IMR-90 (cell line): ENCODE data around the gene C3. TPM values are rescaled to one million over a fixed set of nuclear protein-coding genes. Genes with fewer than 3 reads are reported as not detected.
A peak's percentile ranks its signal among the peaks of the same experiment; 100 is the strongest.

Source experiments
- ATAC-seq: fragments of 200-7000 bp; cut with Tn5 transposase; 2 replicates; pipeline ENCODE4 v1.9.1; 2020; ENCODE audit warnings: low read depth, mild to moderate bottlenecking, moderate library complexity
- BruUV-seq: library from RNA; stranded (reverse); fragments of 400-500 nt; replicated peaks from 2 replicates; lab custom pipeline; 2021; lab: Mats Ljungman, UMichigan
- CTCF ChIA-PET: fragments of 300-600 bp; formaldehyde crosslinking; extraction: SDS; loops from one replicate; lab custom pipeline; 2021; ENCODE audit warnings: antibody characterized with exemption; lab: Yijun Ruan, JAX
- POLR2A ChIA-PET: fragments of 300-600 bp; sonication (Branson Sonifier 250); formaldehyde crosslinking; loops from one replicate; lab custom pipeline; 2022; ENCODE audit warnings: antibody characterized with exemption; ENCODE audit not compliant: unreplicated experiment; lab: Charles Lee
- DNase-seq: peaks from one replicate; pipeline ENCODE4 v3.0.0; 2013
- H2AFZ ChIP-seq: replicated peaks from 2 replicates; pipeline ENCODE3; 2013; ENCODE audit warnings: low read length, mild to moderate bottlenecking; ENCODE audit not compliant: poor library complexity
- H2AK5ac ChIP-seq: 2 replicates; pipeline ENCODE4 v1.6.1; 2013; ENCODE audit warnings: low read depth, low read length, inconsistent platforms
- H2AK9ac ChIP-seq: replicated peaks from 2 replicates; pipeline ENCODE3; 2013; ENCODE audit warnings: mild to moderate bottlenecking, low read depth, low read length, moderate library complexity; ENCODE audit not compliant: poor library complexity
- H2BK120ac ChIP-seq: 2 replicates; pipeline ENCODE4 v1.6.1; 2013; ENCODE audit warnings: low read depth, low read length, inconsistent platforms
- H2BK15ac ChIP-seq: 3 replicates; pipeline ENCODE4 v1.6.1; 2013; ENCODE audit warnings: low read depth, low read length, inconsistent platforms
- H2BK20ac ChIP-seq: 2 replicates; pipeline ENCODE4 v1.6.1; 2013; ENCODE audit warnings: low read depth, mild to moderate bottlenecking, inconsistent platforms, low read length, moderate library complexity
- H2BK5ac ChIP-seq: 2 replicates; pipeline ENCODE4 v1.6.1; 2013; ENCODE audit warnings: mild to moderate bottlenecking, low read depth, low read length, inconsistent platforms; ENCODE audit not compliant: poor library complexity, severe bottlenecking
- H3K14ac ChIP-seq: replicated peaks from 2 replicates; pipeline ENCODE4 v1.6.1; 2013; ENCODE audit warnings: low read depth, low read length, inconsistent platforms
- H3K18ac ChIP-seq: 2 replicates; pipeline ENCODE4 v1.6.1; 2013; ENCODE audit warnings: low read depth, low read length, control low read depth
- H3K23ac ChIP-seq: 2 replicates; pipeline ENCODE4 v1.6.1; 2013; ENCODE audit warnings: low read depth, low read length, inconsistent platforms
- H3K27ac ChIP-seq: 2 replicates; pipeline ENCODE4 v1.5.1; 2013; ENCODE audit warnings: mild to moderate bottlenecking, control low read depth, low read length; ENCODE audit not compliant: insufficient read depth
- H3K27me3 ChIP-seq: 2 replicates; pipeline ENCODE4 v1.6.1; 2013; ENCODE audit warnings: low read length; ENCODE audit not compliant: control insufficient read depth, insufficient read depth
- H3K36me3 ChIP-seq: 2 replicates; pipeline ENCODE4 v1.6.1; 2013; ENCODE audit warnings: low read length, mixed read lengths; ENCODE audit not compliant: control insufficient read depth, insufficient read depth
- H3K4ac ChIP-seq: 2 replicates; pipeline ENCODE4 v1.6.1; 2013; ENCODE audit warnings: low read depth, low read length, inconsistent platforms
- H3K4me1 ChIP-seq: 2 replicates; pipeline ENCODE4 v1.6.1; 2013; ENCODE audit warnings: low read length, mixed read lengths; ENCODE audit not compliant: control insufficient read depth, insufficient read depth
- H3K4me2 ChIP-seq: 2 replicates; pipeline ENCODE4 v1.6.1; 2013; ENCODE audit warnings: low read depth, mild to moderate bottlenecking, control low read depth, low read length, moderate library complexity
- H3K4me3 ChIP-seq: 2 replicates; pipeline ENCODE4 v1.5.1; 2013; ENCODE audit warnings: low read depth, mild to moderate bottlenecking, control low read depth, low read length, moderate library complexity; ENCODE audit not compliant: insufficient read depth
- H3K56ac ChIP-seq: 2 replicates; pipeline ENCODE4 v1.6.1; 2013; ENCODE audit warnings: low read length, inconsistent platforms; ENCODE audit not compliant: insufficient read depth; ENCODE audit errors: extremely low read depth
- H3K79me1 ChIP-seq, 2 experiments: 2 replicates each; pipeline ENCODE4 v1.6.1; 2013; ENCODE audit warnings: low read length in 2 of 2, inconsistent platforms in 1 of 2, low read depth in 1 of 2
- H3K9ac ChIP-seq: 2 replicates; pipeline ENCODE4 v1.6.1; 2013; ENCODE audit warnings: low read depth, low read length, control low read depth
- H3K9me1 ChIP-seq: 2 replicates; pipeline ENCODE4 v1.6.1; 2013; ENCODE audit warnings: low read length, inconsistent platforms; ENCODE audit not compliant: insufficient read depth
- H3K9me3 ChIP-seq: 2 replicates; pipeline ENCODE4 v1.6.1; 2013; ENCODE audit warnings: low read length; ENCODE audit not compliant: control insufficient read depth, insufficient read depth
- H4K20me1 ChIP-seq: 2 replicates; pipeline ENCODE4 v1.6.1; 2013; ENCODE audit warnings: low read length, inconsistent platforms; ENCODE audit not compliant: insufficient read depth
- H4K5ac ChIP-seq: 2 replicates; pipeline ENCODE4 v1.6.1; 2013; ENCODE audit warnings: mild to moderate bottlenecking, low read depth, low read length, control low read depth
- H4K8ac ChIP-seq, 2 experiments: 2 replicates each; pipeline ENCODE4 v1.6.1; 2013; ENCODE audit warnings: low read depth in 2 of 2, low read length in 2 of 2, control low read depth in 1 of 2, inconsistent platforms in 1 of 2
- H4K91ac ChIP-seq: 2 replicates; pipeline ENCODE4 v1.6.1; 2013; ENCODE audit warnings: low read depth, low read length, inconsistent platforms; ENCODE audit not compliant: insufficient read depth
- CEBPB ChIP-seq: IDR thresholded peaks from 2 replicates; pipeline ENCODE4 v1.6.1; 2012; ENCODE audit warnings: low read depth, low read length, improper control_type of control experiment
- RCOR1 ChIP-seq: IDR thresholded peaks from 2 replicates; pipeline ENCODE4 v1.6.1; 2012; ENCODE audit warnings: mild to moderate bottlenecking, low read length, improper control_type of control experiment; ENCODE audit not compliant: insufficient replicate concordance
- SMC3 ChIP-seq: fragments of 150-350 bp; IDR thresholded peaks from 2 replicates; pipeline ENCODE4 v1.6.1; 2016; ENCODE audit warnings: low read depth, mild to moderate bottlenecking, antibody characterized with exemption, low read length, moderate library complexity
- WGBS, 2 experiments: methylation state at CpG; one replicate each; pipeline versions ENCODE4 v1.1.5 to v1.1.7; 2013; ENCODE audit warnings: missing lambda C conversion rate in 2 of 2; ENCODE audit not compliant: insufficient read length in 1 of 2; ENCODE audit errors: extremely low coverage in 2 of 2; 5-methylcytosine and 5-hydroxymethylcytosine counted together
- dilution Hi-C: fragments of 300-500 bp; cut with HindIII; formaldehyde crosslinking; loops from one replicate; pipeline ENCODE4 v1.14.3; 2018; ENCODE audit warnings: low sequenced_read_pairs; ENCODE audit not compliant: unreplicated experiment
- in situ Hi-C: fragments of 300-500 bp; cut with MboI; formaldehyde crosslinking; loops from 3 replicates; pipeline ENCODE4 v1.14.3; 2019; ENCODE audit warnings: low sequenced_read_pairs, inconsistent platforms, mixed read lengths
- intact Hi-C: fragments of 100-400 bp; cut with micrococcal nuclease; formaldehyde crosslinking; loops from 2 replicates; pipeline ENCODE4 v1.10.0; 2022
- polyA plus RNA-seq, 3 experiments: library from polyadenylated mRNA; depleted of rRNA; stranded (reverse); fragments of >200 nt; gene quantifications; 2 replicates each; pipeline ENCODE4 v1.2.3, GENCODE V29; 2012; ENCODE audit warnings: low replicate concordance in 1 of 3
- total RNA-seq: library from RNA; depleted of rRNA; stranded (reverse); fragments of >200 nt; gene quantifications from 2 replicates; pipeline ENCODE4 v1.2.3, GENCODE V29; 2012

Gene C3
- total and polyA plus RNA-seq, 2 of the 4 experiments (the other 2 are of a cell fraction): 0.36 TPM; not detected in 1

DNA sequence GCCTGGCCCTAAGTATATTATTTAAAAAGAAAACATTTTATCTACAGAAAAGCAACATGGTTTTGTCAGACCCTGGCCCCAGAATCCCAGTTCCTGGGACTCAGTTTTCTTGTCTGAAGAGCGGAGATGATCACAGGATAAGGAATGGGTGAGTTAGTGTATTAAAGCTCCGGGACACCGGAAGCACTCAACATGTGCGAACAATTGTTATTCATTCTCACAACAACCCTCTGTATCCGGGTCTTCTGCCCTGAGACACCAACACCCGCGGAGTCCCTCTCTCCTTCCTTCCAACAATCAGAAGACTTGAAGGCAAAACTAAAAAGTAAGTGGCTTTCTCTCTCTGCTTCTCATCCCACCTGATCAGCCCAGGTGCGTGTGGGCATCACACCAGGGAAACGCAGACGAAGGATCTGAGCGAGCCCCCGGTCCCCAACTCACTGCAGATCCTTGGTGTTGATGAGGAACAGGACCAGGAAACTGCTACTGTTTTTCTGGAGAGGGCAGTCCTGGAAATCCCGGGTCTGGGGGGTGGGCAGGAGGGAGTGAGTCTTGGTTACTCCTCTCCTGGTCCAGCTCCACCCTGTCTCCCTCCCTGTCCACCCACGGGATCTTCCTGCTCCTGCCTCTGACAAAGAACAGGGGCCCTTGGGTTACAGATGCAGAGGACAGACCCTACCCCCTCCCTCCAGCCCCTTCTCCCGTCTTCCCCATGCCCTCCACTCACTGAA, 14.9 kb upstream of the C3 start:
- ChIA-PET CTCF (no interaction called here), POLR2A (no interaction called here)
- H3K18ac ChIP-seq: no peak overlapping the region
- peaks cover 13% of the 10 kb centered on the region for H3K4me1 ChIP-seq
- WGBS, 2 experiments: 67% methylated on average over 1 of the region's 15 CpGs; no CpG with 5 or more reads in 1 of the 2 experiments
- no peak overlapping the region for H3K4ac ChIP-seq
- no TSS peak for BruUV-seq
- H3K36me3 ChIP-seq: peaks cover 11% of the 10 kb centered on the region; the same call in 1 of the 2 replicates
- H2AK5ac ChIP-seq: peak overlapping the region; percentile 58; the same call in 1 of the 2 replicates
- no peak overlapping the region for H3K4me2 ChIP-seq
- H2BK5ac ChIP-seq: no peak overlapping the region
- no peak overlapping the region for H3K9ac ChIP-seq
- no peaks in the 10 kb centered on the region for H4K20me1 ChIP-seq
- DNase-seq: no peak
- no peak overlapping the region for H4K5ac ChIP-seq
- H3K56ac ChIP-seq: no peak overlapping the region
- H4K8ac ChIP-seq: peak overlapping the region in 1 of 2 experiments; percentile 88; a peak in 1 of 4 replicates
- no peak for ATAC-seq
- no peaks in the 10 kb centered on the region for H3K27me3 ChIP-seq
- peak overlapping the region; percentile 26 for H2AFZ ChIP-seq
- dilution Hi-C loops: no loop called here
- no peak overlapping the region for H3K4me3 ChIP-seq
- H3K27ac ChIP-seq: no peak overlapping the region
- H3K14ac ChIP-seq: no peak overlapping the region
- peak overlapping the region; percentile 45 for H2AK9ac ChIP-seq
- no peaks in the 10 kb centered on the region for H3K9me3 ChIP-seq
- intact Hi-C loops: loop anchor here (5.0 to 10.0 kb wide), 3 partner anchors 203 to 608 kb away; partner anchors contain the start of genes TNFSF9 and ZNF557
- H2BK20ac ChIP-seq: no peak overlapping the region
- peaks cover 0 to 39% of the 10 kb centered on the region in 2 experiments; a peak in 3 of 4 replicates for H3K79me1 ChIP-seq
- H2BK120ac ChIP-seq: no peak overlapping the region
- H2BK15ac ChIP-seq: no peak overlapping the region
- 0 out of 2 replicates have a peak overlapping the region, but pooled peaks have one; percentile 43 for H4K91ac ChIP-seq
- TF ChIP-seq RCOR1 (no peak), CEBPB (no peak), SMC3 (no peak)
- H3K9me1 ChIP-seq: peaks cover 7% of the 10 kb centered on the region; the same call in 1 of the 2 replicates
- in situ Hi-C loops: loop anchor here (10.0 kb wide), 2 partner anchors 129 to 221 kb away; no protein-coding TSS in a partner anchor
- no peak overlapping the region for H3K23ac ChIP-seq
